ENCODE measurements around the gene SLC35A1.

SLC35A1 gene

GRCh38 chr6:87544474-87544735, 71.6 kb downstream of the SLC35A1 start:
- Histone ChIP-seq H3K4me2 (ENCODE audit: low read length) (no peak overlapping the region), H3K9ac (ENCODE audit: low read length) (no peak overlapping the region), H2AFZ (ENCODE audit: low read length) (no peak overlapping the region)

DNA sequence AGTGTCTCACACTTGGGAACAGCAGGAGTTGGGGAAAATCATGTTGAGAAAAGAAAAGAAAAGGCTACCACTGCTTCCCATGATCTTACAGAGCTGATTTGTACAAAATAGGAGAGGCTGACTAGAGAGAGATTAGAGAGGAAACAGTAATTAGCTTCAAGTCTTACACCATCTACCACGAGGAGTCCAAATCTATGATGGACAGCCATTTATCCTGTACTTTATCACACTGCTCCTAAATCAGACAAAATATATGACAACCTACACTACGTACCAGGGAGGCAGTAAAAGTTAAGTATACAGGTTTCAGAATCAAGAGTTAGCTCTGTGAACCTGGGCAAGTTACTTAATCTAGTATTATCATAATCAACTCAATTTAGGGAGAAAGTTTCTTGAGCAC, 79.0 kb downstream of the SLC35A1 start:
- Histone ChIP-seq H3K4me2 (ENCODE audit: low read length) (no peak overlapping the region), H3K27me3 (ENCODE audit: insufficient read depth, low read length) (no peaks in the 10 kb centered on the region), H3K9me3 (ENCODE audit: low read length) (no peaks in the 10 kb centered on the region), H3K27ac (ENCODE audit: low read depth, low read length, poor library complexity, severe bottlenecking) (no peak overlapping the region), H2AFZ (ENCODE audit: low read length) (no peak overlapping the region), H3K4me3 (ENCODE audit: low read depth, low read length, poor library complexity, severe bottlenecking) (no peak overlapping the region), H3K79me2 (ENCODE audit: insufficient read depth, low read length) (no peaks in the 10 kb centered on the region), H3K9me2 (ENCODE audit: low read depth, low read length) (no peaks in the 10 kb centered on the region), H3K4me1 (ENCODE audit: insufficient read depth, low read length, severe bottlenecking) (no peaks in the 10 kb centered on the region), H3K36me3 (ENCODE audit: insufficient read depth, low read length) (peaks cover 60% of the 10 kb centered on the region), H3K9ac (ENCODE audit: low read length) (no peak overlapping the region), H3F3A (ENCODE audit: insufficient read depth, low read length) (no peaks in the 10 kb centered on the region), H4K20me1 (ENCODE audit: insufficient read depth, low read length) (no peaks in the 10 kb centered on the region)
- TF ChIP-seq, protein P1, sequence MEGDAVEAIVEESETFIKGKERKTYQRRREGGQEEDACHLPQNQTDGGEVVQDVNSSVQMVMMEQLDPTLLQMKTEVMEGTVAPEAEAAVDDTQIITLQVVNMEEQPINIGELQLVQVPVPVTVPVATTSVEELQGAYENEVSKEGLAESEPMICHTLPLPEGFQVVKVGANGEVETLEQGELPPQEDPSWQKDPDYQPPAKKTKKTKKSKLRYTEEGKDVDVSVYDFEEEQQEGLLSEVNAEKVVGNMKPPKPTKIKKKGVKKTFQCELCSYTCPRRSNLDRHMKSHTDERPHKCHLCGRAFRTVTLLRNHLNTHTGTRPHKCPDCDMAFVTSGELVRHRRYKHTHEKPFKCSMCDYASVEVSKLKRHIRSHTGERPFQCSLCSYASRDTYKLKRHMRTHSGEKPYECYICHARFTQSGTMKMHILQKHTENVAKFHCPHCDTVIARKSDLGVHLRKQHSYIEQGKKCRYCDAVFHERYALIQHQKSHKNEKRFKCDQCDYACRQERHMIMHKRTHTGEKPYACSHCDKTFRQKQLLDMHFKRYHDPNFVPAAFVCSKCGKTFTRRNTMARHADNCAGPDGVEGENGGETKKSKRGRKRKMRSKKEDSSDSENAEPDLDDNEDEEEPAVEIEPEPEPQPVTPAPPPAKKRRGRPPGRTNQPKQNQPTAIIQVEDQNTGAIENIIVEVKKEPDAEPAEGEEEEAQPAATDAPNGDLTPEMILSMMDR (IDR thresholded peaks at IDR 0.05; ENCODE audit: low read length), result no peak
- no peak for TF ChIP-seq EZH2 (IDR thresholded peaks at IDR 0.05; ENCODE audit: borderline replicate concordance, low read length)

More at GRCh38 chr6:87544474-87544735, 71.6 kb downstream of the SLC35A1 start:
- Histone ChIP-seq H3K9me2 (ENCODE audit: low read depth, low read length) (no peaks in the 10 kb centered on the region), H3K79me2 (ENCODE audit: insufficient read depth, low read length) (no peaks in the 10 kb centered on the region), H3K4me1 (ENCODE audit: insufficient read depth, low read length, severe bottlenecking) (no peaks in the 10 kb centered on the region), H3K27ac (ENCODE audit: low read depth, low read length, poor library complexity, severe bottlenecking) (no peak overlapping the region), H3K27me3 (ENCODE audit: insufficient read depth, low read length) (no peaks in the 10 kb centered on the region), H4K20me1 (ENCODE audit: insufficient read depth, low read length) (no peaks in the 10 kb centered on the region), H3K36me3 (ENCODE audit: insufficient read depth, low read length) (peaks cover 69% of the 10 kb centered on the region), H3F3A (ENCODE audit: insufficient read depth, low read length) (no peaks in the 10 kb centered on the region), H3K9me3 (ENCODE audit: low read length) (peaks cover 9% of the 10 kb centered on the region; the same call in 1 of the 2 replicates), H3K4me3 (ENCODE audit: low read depth, low read length, poor library complexity, severe bottlenecking) (no peak overlapping the region)
- TF ChIP-seq EZH2 (IDR thresholded peaks at IDR 0.05; ENCODE audit: borderline replicate concordance, low read length), result no peak
- TF ChIP-seq, protein P1 (IDR thresholded peaks at IDR 0.05; ENCODE audit: low read length), result no peak

GRCh38 chr6:87553159-87553765, 80.5 kb downstream of the SLC35A1 start:
- Histone ChIP-seq H3K4me3 (ENCODE audit: low read depth, low read length, poor library complexity, severe bottlenecking) (no peak overlapping the region), H3K27ac (ENCODE audit: low read depth, low read length, poor library complexity, severe bottlenecking) (no peak overlapping the region), H3K9me3 (ENCODE audit: low read length) (no peaks in the 10 kb centered on the region), H3K79me2 (ENCODE audit: insufficient read depth, low read length) (no peaks in the 10 kb centered on the region), H3K9ac (ENCODE audit: low read length) (no peak overlapping the region), H3K36me3 (ENCODE audit: insufficient read depth, low read length) (peaks cover 56% of the 10 kb centered on the region), H2AFZ (ENCODE audit: low read length) (no peak overlapping the region), H3K9me2 (ENCODE audit: low read depth, low read length) (no peaks in the 10 kb centered on the region), H3K4me2 (ENCODE audit: low read length) (no peak overlapping the region), H4K20me1 (ENCODE audit: insufficient read depth, low read length) (no peaks in the 10 kb centered on the region), H3F3A (ENCODE audit: insufficient read depth, low read length) (no peaks in the 10 kb centered on the region), H3K27me3 (ENCODE audit: insufficient read depth, low read length) (no peaks in the 10 kb centered on the region), H3K4me1 (ENCODE audit: insufficient read depth, low read length, severe bottlenecking) (no peaks in the 10 kb centered on the region)
- TF ChIP-seq, protein P1 (IDR thresholded peaks at IDR 0.05; ENCODE audit: low read length), result no peak
- TF ChIP-seq EZH2 (IDR thresholded peaks at IDR 0.05; ENCODE audit: borderline replicate concordance, low read length), result no peak
